Glutamatergic neuron (in vitro differentiated cells): Measurements from ENCODE around the gene CDC14B. TPM values are rescaled to one million over a fixed set of nuclear protein-coding genes. Genes with fewer than 3 reads are reported as not detected.

Experiments used
- DNase-seq: peaks from one replicate; pipeline ENCODE4 v3.0.0; 2022
- H3K27ac Mint-ChIP-seq: one replicate; pipeline ENCODE4 v1.8.0; 2020; ENCODE audit warnings: mild to moderate bottlenecking, mixed read lengths, inconsistent platforms; ENCODE audit not compliant: unreplicated experiment
- H3K27me3 Mint-ChIP-seq: one replicate; pipeline ENCODE4 v1.8.0; 2020; ENCODE audit warnings: mild to moderate bottlenecking, moderate library complexity, mixed read lengths, inconsistent platforms; ENCODE audit not compliant: unreplicated experiment
- H3K36me3 Mint-ChIP-seq: one replicate; pipeline ENCODE4 v1.8.0; 2020; ENCODE audit warnings: mild to moderate bottlenecking, mixed read lengths, inconsistent platforms; ENCODE audit not compliant: unreplicated experiment
- H3K4me1 Mint-ChIP-seq: one replicate; pipeline ENCODE4 v1.8.0; 2020; ENCODE audit warnings: mild to moderate bottlenecking, low read depth, mixed read lengths, inconsistent platforms; ENCODE audit not compliant: unreplicated experiment
- H3K4me3 Mint-ChIP-seq: one replicate; pipeline ENCODE4 v1.8.0; 2020; ENCODE audit warnings: mild to moderate bottlenecking, mixed read lengths, inconsistent platforms; ENCODE audit not compliant: unreplicated experiment
- H3K9me3 Mint-ChIP-seq: one replicate; pipeline ENCODE4 v1.8.0; 2020; ENCODE audit warnings: mild to moderate bottlenecking, moderate library complexity, mixed read lengths, inconsistent platforms; ENCODE audit not compliant: unreplicated experiment
- total RNA-seq: library from RNA; stranded (reverse); fragmentation: NEBNext Ultra II Directional; extraction: Animal tissue kit (Norgen Biotek cat#: 25700); gene quantifications from one replicate; pipeline ENCODE4 v1.2.1, GENCODE V29; 2021; ENCODE audit not compliant: unreplicated experiment
- TF ChIP-seq, protein P1 (sequence below): fragments of 200-600 bp; sonication (generic); IDR thresholded peaks from one replicate; pipeline ENCODE4 v1.5.0; 2021; ENCODE audit not compliant: partially characterized antibody, unreplicated experiment

Gene CDC14B
- total RNA-seq, 1 donor from 2014 or later, result 9.2 TPM

DNA sequence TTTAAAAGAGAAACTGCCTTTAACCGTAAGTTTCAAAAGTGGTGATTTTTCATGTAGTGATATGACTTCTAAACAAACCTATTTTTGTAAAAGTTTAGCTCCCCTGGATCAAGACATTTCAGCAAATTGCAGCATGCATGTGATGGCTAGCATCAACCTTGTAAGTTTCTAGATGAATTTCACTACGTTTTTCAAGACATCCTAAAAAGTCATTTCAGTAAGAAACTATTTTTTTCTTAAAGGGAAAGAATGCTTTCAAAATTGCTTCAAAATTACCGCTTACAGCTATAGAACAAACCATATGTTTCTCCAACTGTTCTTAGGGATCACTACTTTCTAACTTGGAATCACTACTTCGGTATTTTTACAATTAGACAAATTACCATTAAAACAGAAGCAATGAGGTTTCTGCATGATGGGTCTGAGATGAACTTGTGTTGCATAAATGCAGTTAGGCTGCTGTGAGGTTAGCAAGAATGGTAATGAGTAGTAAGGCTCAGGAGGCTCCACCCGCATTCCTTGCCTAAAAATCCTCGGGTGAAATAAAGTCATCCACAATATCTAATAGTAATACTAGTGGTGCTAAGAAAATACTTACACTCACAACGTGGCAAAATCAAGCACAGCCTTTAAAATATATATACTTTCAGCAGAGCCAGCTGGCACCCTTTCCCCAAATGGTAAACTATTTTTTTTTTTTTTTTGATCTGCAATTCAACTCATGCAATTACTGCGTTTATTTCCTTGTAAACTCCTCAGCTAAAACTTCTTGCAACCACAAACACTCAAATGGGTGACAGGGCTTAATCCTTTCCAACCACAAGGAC, 53.8 kb downstream of the CDC14B start:
- H3K27ac Mint-ChIP-seq, result no peak overlapping the region
- no peaks in the 10 kb centered on the region for H3K36me3 Mint-ChIP-seq
- peak overlapping the region; percentile 74 for H3K4me3 Mint-ChIP-seq
- TF ChIP-seq, protein P1, sequence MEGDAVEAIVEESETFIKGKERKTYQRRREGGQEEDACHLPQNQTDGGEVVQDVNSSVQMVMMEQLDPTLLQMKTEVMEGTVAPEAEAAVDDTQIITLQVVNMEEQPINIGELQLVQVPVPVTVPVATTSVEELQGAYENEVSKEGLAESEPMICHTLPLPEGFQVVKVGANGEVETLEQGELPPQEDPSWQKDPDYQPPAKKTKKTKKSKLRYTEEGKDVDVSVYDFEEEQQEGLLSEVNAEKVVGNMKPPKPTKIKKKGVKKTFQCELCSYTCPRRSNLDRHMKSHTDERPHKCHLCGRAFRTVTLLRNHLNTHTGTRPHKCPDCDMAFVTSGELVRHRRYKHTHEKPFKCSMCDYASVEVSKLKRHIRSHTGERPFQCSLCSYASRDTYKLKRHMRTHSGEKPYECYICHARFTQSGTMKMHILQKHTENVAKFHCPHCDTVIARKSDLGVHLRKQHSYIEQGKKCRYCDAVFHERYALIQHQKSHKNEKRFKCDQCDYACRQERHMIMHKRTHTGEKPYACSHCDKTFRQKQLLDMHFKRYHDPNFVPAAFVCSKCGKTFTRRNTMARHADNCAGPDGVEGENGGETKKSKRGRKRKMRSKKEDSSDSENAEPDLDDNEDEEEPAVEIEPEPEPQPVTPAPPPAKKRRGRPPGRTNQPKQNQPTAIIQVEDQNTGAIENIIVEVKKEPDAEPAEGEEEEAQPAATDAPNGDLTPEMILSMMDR, result no peak
- no peaks in the 10 kb centered on the region for H3K4me1 Mint-ChIP-seq
- DNase-seq, result no peak
- peaks cover 2% of the 10 kb centered on the region for H3K27me3 Mint-ChIP-seq
- no peaks in the 10 kb centered on the region for H3K9me3 Mint-ChIP-seq

DNA sequence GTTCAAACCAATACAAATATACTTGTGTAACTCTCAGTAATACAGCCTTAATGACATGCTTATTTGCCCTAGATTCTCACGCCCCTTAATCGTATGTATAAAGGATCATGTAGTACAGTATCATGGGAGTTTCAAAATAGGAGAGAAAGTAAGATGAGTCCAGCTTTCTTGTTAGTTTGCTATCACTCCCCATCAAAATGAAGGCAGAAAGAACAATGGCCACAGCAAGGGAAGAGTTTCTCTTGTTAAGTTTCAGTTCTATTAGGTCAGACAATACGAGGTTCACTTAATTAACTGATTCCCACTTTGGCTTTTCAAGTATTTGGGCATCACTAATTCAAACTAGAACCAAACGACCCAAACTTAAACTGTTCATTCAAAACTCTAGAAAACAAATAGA, 55.4 kb downstream of the CDC14B start:
- no peak overlapping the region for H3K27ac Mint-ChIP-seq
- TF ChIP-seq, protein P1, result no peak
- DNase-seq, result no peak
- no peaks in the 10 kb centered on the region for H3K36me3 Mint-ChIP-seq
- H3K4me3 Mint-ChIP-seq, result no peak overlapping the region
- H3K4me1 Mint-ChIP-seq, result no peaks in the 10 kb centered on the region
- no peaks in the 10 kb centered on the region for H3K9me3 Mint-ChIP-seq
- H3K27me3 Mint-ChIP-seq, result peaks cover 2% of the 10 kb centered on the region

DNA sequence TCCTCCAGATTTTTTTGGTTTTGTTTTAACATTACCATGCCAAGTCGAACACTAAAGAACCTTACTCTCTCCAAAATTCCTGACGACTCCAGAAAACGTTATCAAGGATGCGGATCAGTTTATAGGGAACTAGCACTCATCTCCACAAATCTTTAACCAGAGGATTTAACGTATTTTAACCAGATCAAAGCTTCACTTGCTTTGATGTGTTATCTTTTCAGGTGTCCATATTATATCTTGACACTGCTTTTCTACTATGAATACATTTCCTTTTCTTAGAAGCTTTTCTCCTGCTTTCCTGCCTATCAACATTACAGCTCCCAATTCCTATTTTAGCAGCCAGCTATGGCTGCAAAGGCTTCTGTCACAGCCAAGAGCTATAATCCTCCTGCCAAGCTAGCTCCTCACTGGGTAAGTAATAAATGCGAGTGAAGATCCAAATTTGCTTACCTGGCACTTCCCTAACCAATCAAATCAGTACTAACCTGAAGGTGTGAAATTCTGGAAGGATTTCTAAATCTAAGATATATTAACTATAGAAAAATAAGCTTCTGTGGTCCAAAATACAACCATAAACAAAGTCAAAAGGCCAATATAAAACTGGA, 60.2 kb downstream of the CDC14B start:
- Mint-ChIP-seq H3K27ac (no peak overlapping the region), H3K4me3 (no peak overlapping the region), H3K9me3 (no peaks in the 10 kb centered on the region), H3K36me3 (no peaks in the 10 kb centered on the region), H3K4me1 (peaks cover 8% of the 10 kb centered on the region), H3K27me3 (no peaks in the 10 kb centered on the region)
- no peak for DNase-seq
- TF ChIP-seq, protein P1, result no peak

DNA sequence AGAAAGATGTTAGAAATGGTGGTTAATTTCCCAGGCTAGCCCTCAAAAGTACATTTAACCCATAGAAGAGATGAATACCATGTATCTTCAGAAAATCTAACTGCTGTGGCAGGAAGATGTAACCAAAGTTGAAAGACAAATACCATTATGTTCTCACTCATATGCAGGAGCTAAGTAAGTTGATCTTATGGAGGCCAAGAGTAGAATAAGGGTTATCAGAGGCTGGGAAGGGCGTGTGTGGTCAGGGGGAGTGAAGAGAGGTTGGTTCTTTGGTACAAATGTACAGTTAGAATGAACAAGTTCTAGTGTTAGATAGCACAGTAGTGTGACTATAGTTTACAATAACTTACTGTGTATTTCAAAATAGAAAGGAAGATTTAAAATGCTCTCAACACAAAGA, 61.7 kb downstream of the CDC14B start:
- Mint-ChIP-seq H3K9me3 (no peaks in the 10 kb centered on the region), H3K4me1 (peaks cover 8% of the 10 kb centered on the region), H3K4me3 (no peak overlapping the region), H3K27me3 (no peaks in the 10 kb centered on the region), H3K36me3 (no peaks in the 10 kb centered on the region), H3K27ac (no peak overlapping the region)
- no peak for DNase-seq
- TF ChIP-seq, protein P1, result no peak
